Left ventricle myocardium superior (tissue), 1 donor: ENCODE data around the gene TPPP3. TPM values are rescaled to one million over a fixed set of nuclear protein-coding genes. Genes with fewer than 3 reads are reported as not detected.

Source experiments
- ATAC-seq: fragments of 200-7000 bp; cut with Tn5 transposase; one replicate; pipeline ENCODE4 v1.9.1; 2020; ENCODE audit warnings: mild to moderate bottlenecking, moderate library complexity
- DNase-seq: peaks from one replicate; pipeline ENCODE4 v3.0.0-alpha.2; 2020
- intact Hi-C: fragments of 100-400 bp; cut with micrococcal nuclease; formaldehyde crosslinking; loops from one replicate; pipeline ENCODE4 v1.11.0; 2022
- long read RNA-seq: library from polyadenylated mRNA; unstranded; transcript quantifications from one replicate; pipeline ENCODE4 v2.0.0, GENCODE V29; 2021
- total RNA-seq: library from RNA; stranded (reverse); fragmentation: NEBNext Ultra II Directional; extraction: Animal tissue kit (Norgen Biotek cat#: 25700); gene quantifications from one replicate; pipeline ENCODE4 v1.2.1, GENCODE V29; 2021
- donor health status: DM: no; HTN: yes; CAD: no; lungs with severe emphysema.

The TPPP3 gene
- total RNA-seq = 8.9 TPM
- long read RNA-seq, transcript TPPP3-202 (4 exons, 1,058 nt) = major isoform, 8 of 8 reads
- long read RNA-seq, partial matches to known transcripts = 0 of 8 reads
- long read RNA-seq, other reads (novel, unspliced or antisense) = 0 of 8 reads

DNA sequence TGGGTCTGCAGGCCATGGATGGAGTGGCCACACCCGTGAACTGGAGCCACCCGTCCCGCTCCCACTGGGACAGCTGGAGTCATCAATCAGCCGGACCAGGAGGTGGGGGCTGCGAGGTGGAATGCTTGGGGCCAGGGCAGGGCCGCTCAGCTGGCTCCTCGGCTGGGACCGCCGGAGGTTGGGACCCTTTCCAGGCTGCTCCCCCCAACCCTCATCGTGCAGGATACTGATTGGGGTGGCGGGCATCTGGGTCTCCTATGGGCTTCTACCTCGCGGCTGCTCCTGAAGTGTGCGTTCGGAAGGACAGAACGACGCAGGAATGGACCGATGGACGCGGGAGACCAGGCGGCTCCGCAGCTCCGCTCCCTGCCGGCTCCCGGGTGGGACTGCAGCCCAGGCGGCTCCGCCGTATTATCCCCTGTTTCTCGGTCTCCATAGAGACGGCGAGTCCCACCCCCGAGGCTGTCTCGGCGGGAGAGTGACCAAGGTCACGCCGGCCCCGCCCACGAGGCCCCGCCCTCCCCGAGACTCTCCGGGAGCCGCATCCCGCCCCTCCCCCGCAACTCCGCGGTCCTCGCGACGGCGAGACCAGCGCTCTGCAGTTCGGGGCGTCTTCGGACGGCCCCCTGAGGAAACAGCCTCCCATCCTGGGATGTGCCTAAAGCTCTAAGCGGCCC lies at the start of gene TPPP3:
TSS of gene TPPP3 (minus strand) at position 388 of the 677 bp plus-strand sequence. CDS start 2,387 bp downstream, outside the sequence.
- intact Hi-C loops = no loop called here
- peak; percentile 84 for ATAC-seq
- peak; percentile 95 for DNase-seq

DNA sequence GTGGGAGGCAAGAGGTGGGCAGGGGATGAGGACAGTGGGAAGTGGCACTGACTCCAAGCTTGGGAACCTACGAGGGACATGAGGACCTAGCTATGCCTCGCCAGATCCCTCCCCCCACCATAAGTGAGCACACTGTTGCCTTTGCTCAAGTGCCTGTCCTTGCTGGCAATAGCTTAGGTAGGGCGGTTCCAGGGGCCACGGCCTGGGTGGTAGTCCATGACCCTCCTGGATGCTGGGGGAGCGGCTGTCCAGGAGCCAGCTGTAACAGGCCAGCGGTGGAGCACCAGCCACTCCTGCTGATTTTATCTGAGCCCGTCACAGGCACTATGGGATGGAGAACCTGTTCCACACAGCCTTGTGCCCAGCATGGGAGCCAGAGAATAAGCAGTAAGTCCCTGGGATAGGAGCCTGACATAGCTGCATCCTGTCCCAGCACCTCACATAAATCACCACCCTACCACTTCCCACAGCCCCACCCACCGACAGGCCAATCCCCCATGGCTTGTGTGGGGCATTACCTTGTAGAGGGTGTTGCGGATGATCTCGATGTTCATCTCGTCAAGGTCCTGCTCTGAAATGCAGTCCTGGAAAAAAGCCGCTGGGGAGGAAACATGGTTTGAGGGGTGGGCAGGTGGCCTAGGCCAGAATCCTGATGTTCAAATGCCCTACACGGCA lies 49.4 kb upstream of the TPPP3 start:
- ATAC-seq (no peak), DNase-seq (no peak)
- intact Hi-C loops = no loop called here

DNA sequence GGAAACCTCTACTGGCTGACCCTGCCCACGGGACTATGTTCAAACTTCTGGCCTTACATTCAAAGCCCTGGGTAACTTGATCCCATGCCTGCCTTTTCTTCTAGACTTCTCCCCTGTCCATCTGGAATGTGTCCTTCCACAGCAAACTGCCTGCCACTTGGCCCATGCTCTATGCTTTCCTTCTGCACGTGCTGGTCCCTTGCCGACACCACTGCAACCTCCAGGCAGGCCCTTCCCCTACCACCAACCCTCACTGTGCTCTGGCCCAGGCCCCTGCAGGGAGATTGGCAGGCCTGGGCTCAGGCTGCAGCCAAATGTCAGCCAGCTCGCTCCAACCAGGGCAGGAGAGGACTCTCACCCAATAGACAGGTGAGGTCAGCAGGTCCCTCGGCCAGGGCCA lies 48.6 kb upstream of the TPPP3 start:
- intact Hi-C loops = no loop called here
- peak; percentile 50 for ATAC-seq
- peak; percentile 69 for DNase-seq

DNA sequence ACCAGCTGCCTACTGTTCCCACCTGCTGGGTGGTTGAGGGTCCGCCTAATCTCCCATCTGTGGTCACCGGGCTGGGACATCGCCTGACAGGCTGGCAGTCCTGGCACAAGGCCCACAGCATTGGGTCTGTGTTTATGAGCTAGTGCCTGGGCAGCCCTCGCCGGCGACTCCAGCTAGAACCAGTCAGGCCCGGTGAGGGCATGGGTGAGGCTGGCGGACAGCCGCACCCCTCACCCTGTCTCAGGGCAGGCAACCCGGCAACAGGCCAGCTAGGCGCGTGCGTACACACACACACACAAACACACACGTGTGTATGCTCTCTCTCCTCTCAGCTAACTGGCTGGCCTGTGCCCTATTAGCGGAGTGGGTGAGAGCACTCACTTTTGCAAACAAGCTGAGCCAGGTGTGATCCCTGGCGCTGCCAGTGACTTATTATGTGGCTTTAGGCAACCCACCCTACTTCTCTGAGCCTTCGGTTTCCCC lies 48.0 kb upstream of the TPPP3 start:
- ATAC-seq = peak; percentile 38
- DNase-seq = peak; percentile 72
- intact Hi-C loops = no loop called here

DNA sequence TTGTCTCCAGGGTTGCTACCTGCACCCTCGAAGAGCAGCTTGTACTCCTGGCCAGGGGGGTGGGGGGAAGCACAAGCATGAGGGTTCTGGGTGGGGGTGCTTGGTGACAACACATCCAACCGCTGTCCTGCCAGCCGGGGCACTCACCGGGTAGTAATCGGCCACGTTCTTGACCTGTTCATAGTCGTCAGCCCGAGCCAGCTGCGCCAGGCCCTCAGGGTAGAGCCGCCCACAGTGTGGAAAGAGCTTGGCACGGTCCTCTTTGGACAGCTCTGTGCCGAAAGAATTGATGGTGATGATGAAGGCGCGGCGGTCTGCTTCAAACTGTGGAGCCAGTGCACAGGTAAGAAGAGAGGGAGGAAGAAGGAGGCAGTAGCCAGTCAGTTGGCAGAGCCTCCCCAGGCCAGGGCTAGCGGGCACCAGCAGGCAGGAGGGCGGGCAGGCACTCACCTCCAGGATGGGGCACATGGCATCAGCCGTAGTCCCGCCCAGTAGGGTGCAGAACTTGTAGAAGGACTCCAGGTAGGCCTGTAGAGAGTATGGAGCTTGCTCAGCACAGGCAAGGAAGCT lies 45.6 kb upstream of the TPPP3 start:
- intact Hi-C loops = no loop called here
- ATAC-seq (no peak), DNase-seq (no peak)

DNA sequence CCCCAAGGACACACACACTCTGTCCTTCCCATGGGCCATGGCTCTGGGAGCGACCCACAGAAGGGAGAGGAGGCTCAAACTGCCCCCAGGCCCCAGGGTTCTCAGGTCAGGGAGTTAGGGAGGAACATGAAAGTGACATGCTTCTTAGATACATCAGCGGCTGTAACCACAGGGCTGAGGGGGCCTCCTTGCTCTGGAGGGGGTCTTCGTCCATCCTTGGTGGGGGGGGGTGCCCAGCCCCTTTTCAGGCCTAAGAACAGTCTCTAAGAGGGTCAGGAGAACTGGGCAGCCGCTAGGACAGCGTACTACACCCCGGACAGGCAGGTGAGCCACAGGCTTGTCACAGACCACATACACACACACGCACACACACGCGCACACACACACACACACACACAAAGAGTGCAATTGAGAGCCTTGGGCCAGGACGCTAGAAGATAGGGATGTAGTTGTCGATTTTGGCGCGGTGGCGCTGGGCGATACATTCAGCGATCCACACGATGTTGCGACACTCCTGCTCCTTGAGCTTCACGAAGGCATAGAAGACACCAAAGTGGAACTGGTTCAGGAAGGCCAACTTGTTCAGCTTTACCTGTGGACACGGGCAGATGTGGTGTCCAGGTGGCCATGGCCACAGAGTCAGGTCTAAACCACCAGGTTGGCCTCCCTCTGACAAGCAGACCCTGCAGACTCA lies 44.9 kb upstream of the TPPP3 start:
- intact Hi-C loops = no loop called here
- no peak for ATAC-seq
- DNase-seq = no peak

DNA sequence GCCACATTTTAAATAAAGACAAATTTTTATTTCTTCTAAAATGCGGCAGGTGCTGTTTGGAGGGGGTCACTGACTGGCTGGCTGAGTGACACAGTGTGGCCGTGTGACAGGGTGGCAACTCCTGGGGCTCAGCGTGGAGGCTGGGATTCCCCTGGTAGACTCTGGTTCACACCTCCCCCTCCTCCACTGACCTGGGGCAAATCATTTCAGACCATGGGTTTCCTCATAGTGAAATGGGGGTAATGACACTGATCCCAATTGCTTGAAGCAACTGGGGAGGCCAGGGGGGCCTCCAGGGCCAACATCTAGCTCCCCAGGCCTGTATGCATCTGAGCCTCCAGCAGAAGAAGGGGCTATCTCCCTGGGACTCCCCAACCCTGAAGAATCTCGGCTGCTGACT lies 44.2 kb upstream of the TPPP3 start:
- ATAC-seq (no peak), DNase-seq (no peak)
- intact Hi-C loops = no loop called here

DNA sequence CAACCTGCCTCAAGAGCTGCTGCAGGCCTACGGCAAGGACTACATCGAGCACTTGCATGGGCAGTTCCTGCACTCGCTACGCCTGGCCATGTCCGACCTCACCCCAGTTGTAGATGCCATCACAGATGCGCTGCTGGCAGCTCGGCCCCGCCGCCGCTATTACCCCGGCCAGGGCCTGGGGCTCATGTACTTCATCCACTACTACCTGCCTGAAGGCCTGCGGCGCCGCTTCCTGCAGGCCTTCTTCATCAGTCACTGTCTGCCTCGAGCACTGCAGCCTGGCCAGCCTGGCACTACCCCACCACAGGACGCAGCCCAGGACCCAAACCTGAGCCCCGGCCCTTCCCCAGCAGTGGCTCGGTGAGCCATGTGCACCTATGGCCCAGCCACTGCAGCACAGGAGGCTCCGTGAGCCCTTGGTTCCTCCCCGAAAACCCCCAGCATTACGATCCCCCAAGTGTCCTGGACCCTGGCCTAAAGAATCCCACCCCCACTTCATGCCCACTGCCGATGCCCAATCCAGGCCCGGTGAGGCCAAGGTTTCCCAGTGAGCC lies 43.4 kb upstream of the TPPP3 start:
- ATAC-seq (no peak), DNase-seq (no peak)
- intact Hi-C loops = no loop called here

DNA sequence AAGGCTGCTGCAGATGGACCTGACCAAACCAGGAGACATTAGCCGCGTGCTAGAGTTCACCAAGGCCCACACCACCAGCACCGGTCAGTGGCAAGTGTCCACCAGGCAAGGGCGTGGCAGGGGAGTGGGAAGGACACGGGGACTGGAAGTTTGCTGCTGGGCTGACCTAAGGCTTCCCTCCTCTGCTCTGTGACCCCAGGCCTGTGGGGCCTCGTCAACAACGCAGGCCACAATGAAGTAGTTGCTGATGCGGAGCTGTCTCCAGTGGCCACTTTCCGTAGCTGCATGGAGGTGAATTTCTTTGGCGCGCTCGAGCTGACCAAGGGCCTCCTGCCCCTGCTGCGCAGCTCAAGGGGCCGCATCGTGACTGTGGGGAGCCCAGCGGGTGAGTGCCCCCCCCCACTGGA lies 42.5 kb upstream of the TPPP3 start:
- intact Hi-C loops = no loop called here
- DNase-seq (no peak), ATAC-seq (no peak)

DNA sequence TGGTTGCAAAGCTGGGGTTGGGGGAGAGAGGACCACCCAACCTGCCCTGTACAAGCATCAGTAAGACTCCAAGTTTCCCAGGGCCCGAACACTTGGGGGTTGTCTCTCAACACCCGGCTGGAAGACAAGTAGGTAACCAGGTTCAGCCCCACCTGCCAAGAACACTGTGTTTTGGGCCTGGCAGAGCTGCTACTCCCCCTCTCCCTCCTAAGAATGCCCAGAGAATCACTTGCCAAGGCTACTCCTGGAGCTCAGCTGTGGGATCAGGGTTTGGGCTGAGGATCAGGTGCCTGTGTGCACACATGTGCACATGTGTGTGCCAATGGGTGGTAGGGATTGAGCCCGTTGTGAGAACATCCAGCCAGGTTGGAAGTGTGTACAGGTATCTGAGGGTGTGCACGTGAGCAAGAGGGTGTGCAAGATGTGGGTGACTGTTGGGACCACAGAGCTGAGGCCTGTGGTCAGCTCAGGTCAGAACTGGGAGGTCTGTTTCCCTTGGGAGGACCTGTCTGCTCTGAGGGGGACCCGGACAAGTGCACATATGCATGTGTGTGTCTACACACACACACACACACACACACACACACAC lies 39.9 kb upstream of the TPPP3 start:
- ATAC-seq (no peak), DNase-seq (no peak)
- intact Hi-C loops = no loop called here

DNA sequence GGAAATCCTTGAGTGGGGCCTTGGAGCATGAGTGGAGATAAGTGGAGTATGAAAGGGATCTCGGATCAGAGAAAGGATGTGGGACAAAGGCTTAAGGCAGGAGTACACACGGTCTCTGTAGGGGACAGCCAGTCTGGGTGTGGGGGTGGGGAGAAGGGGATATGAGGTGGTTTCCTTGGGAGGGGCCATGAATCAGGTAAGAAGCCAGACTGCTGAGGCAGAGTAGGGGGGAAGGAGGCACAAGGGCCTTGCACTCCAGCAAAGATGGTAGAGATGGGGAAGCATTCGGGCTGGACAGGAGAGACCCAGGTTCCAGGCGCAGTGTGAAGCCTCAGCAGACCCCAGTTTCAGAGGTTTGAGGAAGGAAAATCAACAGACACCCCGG lies 39.2 kb upstream of the TPPP3 start:
- no peak for ATAC-seq
- DNase-seq = no peak
- intact Hi-C loops = no loop called here

DNA sequence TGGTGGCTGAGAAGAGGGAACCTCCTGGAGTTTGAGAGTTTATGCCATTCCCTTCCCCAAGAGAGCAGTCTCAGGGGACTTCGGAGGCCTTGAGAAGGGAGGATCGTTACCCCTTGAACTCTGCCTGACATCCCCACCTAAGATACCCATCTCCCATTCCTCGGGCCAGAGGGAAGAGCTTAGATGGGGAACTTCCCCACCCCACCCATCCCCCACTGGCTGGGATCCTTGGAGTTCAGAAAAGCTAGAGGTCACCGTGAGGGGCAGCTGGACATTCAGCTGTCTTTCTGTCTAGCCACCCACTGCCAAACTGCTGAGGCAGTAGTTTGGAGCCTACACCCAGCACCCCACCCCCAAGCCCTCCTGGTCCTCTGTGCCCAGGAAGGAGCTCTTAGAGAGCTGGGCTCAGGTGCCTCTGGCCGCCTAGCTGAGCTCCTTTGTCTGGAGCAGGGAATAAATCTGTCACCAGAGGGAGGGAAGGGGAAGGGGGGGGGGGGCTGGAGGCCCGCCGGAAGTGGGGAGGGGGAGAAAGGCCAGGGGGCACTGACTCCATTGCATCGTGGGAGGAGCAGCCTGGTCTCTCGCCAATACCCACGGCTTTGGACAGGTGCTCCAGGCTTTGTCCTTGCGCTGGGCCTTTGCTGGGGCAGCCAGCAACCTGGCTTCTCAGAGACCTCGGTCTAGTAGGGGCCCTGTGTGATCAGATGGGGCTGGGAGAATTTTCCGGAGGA lies 38.6 kb upstream of the TPPP3 start:
- intact Hi-C loops = no loop called here
- DNase-seq = no peak
- no peak for ATAC-seq

DNA sequence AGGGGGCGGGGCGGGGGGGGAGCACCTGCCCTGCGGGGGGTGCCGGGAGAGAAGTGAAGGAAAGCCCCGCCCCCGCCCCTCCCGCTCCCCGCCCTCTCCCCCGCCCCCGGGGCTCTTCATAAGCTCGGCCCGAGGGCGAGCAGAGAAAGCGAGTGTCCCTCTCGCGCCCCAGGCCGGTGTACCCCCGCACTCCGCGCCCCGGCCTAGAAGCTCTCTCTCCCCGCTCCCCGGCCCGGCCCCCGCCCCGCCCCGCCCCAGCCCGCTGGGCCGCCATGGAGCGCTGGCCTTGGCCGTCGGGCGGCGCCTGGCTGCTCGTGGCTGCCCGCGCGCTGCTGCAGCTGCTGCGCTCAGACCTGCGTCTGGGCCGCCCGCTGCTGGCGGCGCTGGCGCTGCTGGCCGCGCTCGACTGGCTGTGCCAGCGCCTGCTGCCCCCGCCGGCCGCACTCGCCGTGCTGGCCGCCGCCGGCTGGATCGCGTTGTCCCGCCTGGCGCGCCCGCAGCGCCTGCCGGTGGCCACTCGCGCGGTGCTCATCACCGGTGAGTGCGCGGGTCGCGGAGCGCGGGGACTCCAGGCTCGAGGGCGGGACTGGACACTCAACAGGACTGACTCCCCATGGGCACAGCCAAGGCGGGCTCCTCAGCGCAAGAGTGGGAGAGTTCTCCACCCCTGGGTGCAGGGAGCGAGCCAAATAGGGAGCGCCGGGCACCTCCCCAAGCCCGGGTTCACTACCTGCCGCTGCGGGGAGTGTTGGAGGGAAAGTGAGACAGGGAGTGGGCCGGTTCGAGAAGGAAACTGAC lies 37.9 kb upstream of the TPPP3 start, which contains the start of gene HSD11B2:
TSS of gene HSD11B2 (plus strand) at position 145 of the 798 bp plus-strand sequence. CDS start at position 273, 128 bp downstream.
- intact Hi-C loops = no loop called here
- DNase-seq (peak; percentile 76), ATAC-seq (peak; percentile 69)

DNA sequence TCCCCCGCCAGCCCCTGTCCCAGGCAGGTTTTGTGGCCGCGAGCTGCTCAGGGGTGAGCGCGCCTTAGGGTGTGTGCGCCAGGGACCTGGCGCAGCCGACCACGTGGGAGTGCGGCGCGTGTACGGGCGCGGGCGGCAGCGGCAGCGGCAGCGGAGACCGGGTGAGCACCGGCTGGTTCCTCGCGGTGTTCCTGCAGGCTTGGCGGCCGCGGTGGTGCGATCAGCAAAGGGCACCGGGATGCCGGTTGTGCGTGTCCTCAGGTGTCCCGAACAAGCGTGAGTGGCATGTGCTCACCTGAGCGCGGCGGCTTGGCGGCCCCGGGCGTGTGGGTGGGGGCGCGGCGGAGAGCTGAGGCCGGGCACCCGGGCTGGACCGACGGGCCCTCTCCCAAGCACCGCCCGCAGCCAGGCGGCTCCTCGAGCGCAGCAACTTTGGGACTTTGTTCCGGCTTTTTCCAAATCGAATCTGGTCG lies 37.2 kb upstream of the TPPP3 start:
- ATAC-seq (peak; percentile 28), DNase-seq (no peak)
- intact Hi-C loops = no loop called here

DNA sequence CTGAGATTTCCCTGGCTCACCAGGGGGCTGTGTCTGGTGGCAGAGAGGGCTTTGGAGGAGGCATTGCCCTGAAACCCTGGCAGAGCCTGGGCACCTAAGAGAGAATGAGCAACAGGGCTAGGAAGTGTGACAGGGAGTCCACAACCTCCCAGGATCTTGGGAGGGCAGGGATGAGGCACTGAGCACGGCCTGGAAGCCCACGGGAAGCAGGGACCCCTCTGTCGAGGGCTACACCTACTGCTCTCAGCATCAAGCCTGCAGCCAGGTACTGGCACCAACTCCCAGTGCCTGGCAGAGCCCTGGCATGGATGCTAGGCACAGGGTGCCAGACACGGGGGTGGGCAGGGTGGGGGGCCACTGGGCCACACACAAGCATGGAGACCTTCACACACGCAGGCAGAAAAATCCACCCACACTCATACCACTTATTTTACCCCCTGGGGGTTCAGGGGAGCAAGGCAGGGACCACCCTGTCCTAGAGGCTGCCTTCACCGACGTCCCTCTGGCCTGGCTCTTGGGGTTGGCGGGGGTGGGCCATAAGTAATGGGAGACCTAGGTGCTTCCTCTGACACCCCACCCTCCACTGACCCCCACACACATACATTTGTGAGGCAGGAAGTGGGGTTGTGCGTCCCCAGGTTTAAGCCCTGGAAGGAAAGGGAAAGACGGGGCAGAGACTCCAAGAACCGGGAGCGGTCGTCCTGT lies 36.7 kb upstream of the TPPP3 start:
- ATAC-seq = no peak
- intact Hi-C loops = loop anchor here (5.0 kb wide), 1 partner anchor 37 kb away; no protein-coding TSS in a partner anchor

DNA sequence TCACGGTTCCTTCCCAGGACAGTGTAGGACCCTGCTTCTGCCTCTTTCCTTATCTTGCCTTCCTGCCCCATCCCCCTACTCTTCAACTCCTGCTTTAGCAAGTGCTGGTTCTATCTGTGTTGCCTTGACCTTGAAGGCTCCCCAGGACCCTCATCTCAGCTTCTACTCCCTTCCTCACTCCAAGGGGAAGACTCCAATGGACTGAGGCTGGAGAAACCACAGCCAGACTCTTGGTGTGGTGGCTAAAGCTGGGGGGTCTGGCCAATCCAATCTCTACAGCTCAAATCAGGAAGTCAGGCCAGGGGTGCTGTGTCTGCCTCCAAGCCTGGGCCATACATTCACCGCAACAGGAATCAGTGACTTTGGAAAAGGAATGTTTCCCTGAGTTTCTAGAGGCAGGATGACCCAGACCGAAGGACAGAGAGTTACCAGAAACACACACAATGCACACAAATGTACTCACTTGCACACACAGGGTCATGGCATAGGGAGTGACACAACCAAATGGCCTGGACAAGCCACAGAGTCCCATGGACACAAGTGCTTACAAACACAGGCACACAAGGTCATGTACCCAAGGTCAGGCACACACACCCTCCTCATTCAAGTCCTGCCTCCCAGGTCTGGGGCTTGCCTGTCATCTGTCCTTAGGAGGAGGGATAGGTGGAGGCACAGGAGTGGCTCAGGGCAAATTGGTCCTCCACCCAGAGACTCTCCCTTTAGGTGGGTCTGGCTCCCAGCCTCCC lies 35.9 kb upstream of the TPPP3 start:
- ATAC-seq = no peak
- intact Hi-C loops = loop anchor here (5.0 kb wide), 1 partner anchor 38 kb away; no protein-coding TSS in a partner anchor
- DNase-seq = no peak

More for the DNA sequence above, 36.7 kb upstream of the TPPP3 start:
- no peak for DNase-seq
